Measurements from ENCODE around the gene MCF2L.
"Not testable (repeated sequence)": the region's sequence is repeated elsewhere in the genome, so short reads cannot be mapped to it uniquely, and the experiment has no call there.

The MCF2L gene

DNA sequence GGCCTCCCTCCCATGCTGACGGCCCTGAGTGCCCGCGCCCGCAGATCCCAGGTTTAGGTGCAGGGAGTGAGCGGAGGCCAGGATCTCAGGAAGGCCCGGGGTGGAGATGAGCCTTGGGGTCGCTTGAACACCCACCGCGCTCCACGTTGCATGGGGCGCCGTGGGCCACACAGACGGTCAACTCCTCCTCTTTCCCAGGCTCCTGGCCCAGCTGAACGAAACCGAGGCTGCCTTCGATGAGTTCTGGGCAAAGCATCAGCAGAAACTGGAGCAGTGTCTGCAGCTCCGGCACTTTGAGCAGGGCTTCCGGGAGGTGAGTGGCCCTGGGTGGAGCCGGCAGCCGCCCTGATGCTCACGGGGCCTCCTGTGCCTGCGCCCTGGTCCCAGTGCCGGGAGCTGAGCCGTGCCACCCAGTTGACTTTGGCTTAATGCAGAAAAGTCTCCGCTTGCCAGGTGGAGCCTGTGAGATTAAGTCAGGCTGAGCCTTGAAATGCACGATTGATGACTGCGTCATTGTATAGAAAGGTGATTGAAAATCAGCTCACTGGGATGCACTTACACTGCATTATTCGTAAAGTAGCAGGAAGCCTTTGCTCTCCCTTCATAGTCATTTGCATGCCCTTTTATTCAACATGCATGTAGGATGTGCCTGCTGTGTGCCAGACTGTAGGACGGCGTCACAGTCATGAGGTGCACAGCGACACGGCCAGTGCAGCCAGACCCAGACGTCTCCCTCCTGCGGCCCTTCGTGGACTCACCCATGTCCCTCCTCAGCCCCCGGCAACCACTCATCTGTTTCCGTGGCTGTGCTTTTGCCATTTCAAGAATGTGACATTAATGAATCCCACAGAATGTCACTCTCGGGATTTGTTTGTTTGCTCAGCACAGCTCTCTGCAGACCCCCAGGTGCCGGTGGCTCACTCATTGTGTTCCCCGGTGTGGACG is 101.1 kb downstream of the MCF2L start:
- no peak for DNase-seq

GRCh38 chr13:113070855-113071254 is 101.8 kb downstream of the MCF2L start:
- DNase-seq: no peak

DNA sequence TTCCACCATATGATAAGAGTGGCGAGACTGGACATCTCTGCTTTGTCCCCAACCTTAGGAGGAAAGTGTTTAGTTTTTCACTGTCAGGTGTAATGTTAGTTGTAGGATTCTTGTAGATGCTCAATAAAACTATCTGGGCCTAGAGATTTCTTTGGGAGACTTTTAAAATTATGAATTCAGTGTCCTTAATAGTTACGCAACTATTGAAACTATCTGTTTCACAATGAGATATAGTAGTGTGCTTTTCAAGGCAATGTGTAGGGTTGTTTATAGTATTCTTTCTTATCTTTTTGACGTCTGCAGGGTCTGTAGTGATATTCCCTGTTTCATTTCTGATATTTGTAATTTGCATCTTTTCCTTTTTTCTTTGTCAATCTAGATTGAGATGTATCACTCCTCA is 103.4 kb downstream of the MCF2L start:
- no peak for DNase-seq

- DNase-seq: no peak
Measured at GRCh38 chr13:113073942-113074341, 104.9 kb downstream of the MCF2L start.

DNA sequence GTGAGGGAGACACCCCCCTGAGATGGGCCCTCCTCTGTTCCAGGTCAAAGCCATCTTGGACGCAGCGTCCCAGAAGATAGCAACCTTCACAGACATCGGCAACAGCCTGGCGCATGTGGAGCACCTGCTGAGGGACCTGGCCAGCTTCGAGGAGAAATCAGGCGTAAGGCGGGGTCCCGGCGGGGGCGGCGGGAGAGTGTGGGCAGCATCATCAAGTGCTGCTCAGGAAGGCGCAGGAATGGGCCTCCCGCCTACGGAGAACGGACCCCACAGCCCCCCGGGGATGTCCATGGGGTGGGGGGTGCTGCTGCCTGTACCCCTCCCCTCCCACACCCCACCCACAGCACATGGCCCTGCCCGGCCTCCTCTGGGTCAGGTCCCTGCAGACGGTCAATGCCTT is 105.4 kb downstream of the MCF2L start:
- DNase-seq: no peak

- DNase-seq: no peak
Measured at GRCh38 chr13:113074876-113075275, 105.9 kb downstream of the MCF2L start.

DNA sequence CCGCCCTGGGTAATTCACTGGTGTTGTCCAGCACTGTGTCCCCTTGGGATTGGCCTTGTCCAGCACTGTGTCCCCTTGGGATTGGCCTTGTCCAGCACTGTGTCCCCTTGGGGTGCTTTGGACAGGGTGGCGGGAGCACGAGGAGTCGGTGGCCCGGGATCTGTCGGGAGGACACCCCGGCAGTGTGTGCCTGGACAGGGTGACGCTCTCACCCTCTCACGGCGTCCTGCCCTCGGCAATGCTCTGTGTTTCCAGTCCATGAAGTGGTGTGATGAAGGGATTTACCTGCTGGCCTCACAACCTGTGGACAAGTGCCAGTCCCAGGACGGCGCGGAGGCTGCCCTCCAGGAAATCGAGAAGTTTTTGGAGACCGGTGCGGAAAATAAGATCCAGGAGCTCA is 106.7 kb downstream of the MCF2L start:
- DNase-seq: no peak

- DNase-seq: no peak
Measured at GRCh38 chr13:113076681-113077401, 107.8 kb downstream of the MCF2L start.

- DNase-seq: no peak
Measured at GRCh38 chr13:113077566-113077952, 108.5 kb downstream of the MCF2L start.

GRCh38 chr13:113077953-113078901 is 109.2 kb downstream of the MCF2L start:
- DNase-seq: no peak

DNA sequence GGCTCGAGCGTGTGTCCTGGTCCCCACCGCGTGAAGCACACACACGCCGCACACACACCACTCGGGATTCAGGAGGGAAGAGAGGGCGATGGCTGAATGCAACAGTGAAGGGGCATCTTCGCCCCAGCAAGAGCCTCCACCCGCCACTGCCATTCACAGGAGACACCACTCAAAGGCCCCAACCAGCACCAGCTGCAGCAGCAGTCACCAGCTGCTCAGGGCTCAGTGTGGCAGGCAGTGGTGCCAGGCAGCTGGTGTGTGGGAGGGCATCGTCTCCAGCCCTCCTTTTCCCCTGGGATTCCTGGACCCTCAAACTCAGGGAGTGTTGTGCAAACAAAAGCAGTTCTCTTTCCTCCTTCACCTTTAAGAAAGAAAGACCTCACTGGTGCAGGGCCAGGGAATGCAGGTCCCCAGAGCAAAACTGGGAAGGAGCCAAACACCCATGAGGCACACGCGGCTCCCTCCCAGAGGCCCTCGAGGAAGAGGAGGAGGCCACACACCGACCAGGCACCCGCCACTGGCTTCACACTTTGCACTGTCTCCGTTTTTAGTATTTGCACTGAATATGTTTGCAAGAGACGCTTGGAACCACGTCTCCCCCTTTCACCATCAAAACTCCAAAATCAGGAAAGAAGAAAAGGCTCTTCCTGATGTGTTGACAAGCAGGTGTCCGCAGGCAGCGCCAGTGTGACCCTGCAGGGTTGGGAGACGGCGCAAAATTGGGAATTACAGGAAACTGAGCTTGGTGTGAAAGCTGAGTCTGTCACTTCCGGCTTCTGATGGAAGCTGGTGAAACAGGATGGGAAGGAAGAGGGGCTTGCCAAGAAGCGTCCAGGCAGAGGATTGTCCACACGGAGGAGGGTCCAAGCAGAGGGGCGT is 110.1 kb downstream of the MCF2L start:
- no peak for DNase-seq

DNA sequence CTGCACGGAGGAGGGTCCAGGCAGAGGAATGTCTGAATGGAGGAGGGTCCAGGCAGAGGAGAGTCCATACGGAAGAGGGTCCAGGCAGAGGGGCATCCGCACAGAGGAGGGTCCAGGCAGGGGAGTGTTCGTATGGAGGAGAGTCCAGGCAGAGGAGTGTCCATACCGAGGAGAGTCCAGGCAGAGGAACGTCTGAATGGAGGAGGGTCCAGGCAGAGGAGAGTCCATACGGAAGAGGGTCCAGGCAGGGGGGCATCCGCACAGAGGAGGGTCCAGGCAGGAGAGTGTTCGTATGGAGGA is 110.7 kb downstream of the MCF2L start:
- not testable (repeated sequence) for DNase-seq

GRCh38 chr13:113080361-113080831 is 111.4 kb downstream of the MCF2L start:
- no peak for DNase-seq

DNA sequence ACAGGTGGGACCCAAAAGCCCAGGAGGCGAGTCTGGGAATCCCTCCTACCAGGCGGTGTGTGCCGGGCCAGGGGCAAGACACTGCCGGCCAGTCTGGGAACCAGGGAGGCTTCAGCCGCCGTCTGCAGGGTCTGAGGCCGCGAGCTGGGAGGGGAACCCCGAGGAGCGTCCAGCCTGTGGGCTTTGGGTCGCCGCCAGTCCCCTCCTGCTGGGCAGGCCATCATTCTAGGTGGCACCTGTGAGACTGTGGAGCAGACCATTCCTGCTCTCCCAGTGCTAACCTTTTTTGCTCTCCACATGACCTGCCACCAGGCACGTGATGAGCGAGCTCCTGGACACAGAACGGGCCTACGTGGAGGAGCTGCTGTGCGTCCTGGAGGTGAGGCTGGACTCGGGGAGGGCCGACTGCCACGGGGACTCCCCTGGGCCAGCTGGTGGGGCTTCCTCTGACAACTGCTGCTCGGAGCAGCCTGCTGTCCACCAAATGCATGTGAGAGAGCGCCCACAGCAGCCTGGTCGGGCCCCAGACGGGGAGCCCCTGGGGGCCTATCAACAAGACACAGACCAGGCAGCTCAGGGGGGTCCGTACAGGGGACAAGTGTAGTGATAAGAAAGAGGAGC is 112.0 kb downstream of the MCF2L start:
- DNase-seq: no peak

- no peak for DNase-seq
Measured at GRCh38 chr13:113082198-113083021, 113.4 kb downstream of the MCF2L start.

GRCh38 chr13:113083022-113083373 is 114.0 kb downstream of the MCF2L start:
- no peak for DNase-seq

GRCh38 chr13:113083402-113084061 is 114.5 kb downstream of the MCF2L start:
- no peak for DNase-seq

- DNase-seq: no peak
Measured at GRCh38 chr13:113084094-113084942, 115.3 kb downstream of the MCF2L start.

DNA sequence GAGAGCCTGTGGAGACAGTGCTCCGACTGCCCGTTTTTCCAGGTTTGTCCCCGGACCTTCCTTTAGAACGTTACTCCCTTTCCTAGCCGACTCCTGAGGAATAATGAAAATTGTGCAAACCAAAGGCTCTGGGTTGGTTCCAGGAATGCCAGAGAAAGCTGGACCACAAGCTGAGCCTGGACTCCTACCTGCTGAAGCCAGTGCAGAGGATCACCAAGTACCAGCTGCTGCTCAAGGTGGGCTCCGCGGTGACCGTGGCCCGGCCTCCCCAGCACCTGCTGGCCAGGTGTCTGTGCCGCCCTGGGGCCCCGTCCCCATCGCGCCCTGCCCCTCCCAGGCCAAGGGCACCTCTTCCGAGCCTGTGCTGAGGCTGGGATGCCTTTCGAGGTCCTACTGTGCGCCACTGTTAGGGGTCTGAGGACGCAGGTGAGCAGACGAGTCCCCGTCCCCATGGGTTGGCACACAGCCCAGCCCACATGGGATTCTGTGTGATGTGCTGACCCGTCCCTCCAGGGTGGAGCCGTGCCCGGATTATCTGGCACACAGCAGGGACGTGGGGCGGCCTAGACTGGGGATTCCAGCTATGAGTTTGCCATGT is 116.0 kb downstream of the MCF2L start:
- DNase-seq: no peak

Measured in CD4-positive, alpha-beta T cell treated with Interferon alpha-2 for 1 hour (primary cell).